ENCODE measurements around the gene XAF1.
"Not testable (repeated sequence)": the region's sequence is repeated elsewhere in the genome, so short reads cannot be mapped to it uniquely, and the experiment has no call there.

The XAF1 gene

DNA sequence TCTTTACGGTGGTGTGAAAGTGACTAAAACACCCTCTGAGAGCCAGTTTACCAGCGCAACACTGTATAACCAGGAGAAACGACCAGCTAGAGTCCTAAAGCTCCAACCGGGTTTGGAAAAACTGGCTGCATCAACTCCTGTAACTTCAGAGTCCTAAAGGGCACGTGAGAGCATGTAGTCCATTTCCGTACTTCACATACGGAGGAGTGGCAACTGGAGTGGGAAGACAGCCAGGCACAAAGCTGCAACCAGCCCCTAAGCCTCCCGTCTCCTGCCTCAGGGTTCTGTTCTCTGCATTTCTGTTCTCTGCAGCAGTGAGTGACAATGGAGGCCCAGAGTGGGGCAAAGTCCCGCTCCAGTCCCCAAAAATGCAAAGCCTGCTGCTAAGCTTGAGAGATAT lies 56.4 kb downstream of the XAF1 start:
- DNase-seq, result no peak

DNA sequence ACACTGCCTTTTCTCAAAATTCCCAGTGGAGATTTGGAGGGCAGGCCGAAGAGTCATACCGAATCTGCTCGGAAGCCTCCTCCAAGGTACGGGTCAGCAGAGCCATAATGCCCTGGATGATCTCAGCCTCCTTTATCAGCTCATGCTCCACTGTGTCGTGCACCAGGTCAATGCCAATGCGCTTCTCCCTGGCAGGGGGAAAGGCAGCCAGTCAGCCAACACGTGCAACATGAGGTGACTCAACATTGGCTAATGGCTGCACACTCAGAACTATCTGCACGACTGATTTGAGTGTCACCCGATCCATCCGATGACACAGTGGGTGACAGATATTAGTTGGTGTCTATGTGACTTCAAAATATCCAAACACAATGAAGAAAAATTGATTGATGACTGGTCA lies 59.9 kb downstream of the XAF1 start:
- DNase-seq, result no peak

DNA sequence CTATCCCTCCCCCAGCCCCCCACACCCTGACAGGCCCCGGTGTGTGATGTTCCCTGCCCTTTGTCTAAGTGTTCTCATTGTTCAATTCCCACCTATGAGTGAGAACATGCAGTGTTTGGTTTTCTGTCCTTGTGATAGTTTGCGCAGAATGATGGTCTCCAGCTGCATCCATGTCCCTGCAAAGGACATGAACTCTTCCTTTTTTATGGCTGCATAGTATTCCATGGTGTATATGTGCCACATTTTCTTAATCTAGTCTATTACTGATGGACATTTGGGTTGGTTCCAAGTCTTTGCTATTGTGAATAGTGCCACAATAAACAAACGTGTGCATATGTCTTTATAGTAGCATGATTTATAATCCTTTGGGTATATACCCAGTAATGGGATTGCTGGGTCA lies 60.5 kb downstream of the XAF1 start:
- not testable (repeated sequence) for DNase-seq

DNA sequence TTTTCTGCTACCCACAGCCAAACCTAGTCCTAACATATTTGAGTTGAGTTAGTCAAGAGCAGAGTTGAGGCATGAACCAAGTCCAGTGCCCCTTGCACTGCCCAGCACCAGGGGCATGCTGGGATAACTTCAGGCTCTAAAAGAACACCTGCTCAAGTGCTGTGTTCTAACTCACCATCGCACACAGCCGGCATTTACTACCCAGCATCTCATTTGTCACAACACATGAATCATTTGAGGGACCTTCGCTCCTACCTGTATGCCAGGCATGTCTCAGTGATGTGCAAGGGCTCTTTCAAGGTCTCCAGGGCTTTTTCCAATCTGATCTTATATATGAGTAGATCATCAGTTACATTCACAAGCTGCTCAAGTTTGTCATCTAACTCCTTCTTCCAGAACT lies 63.1 kb downstream of the XAF1 start:
- no peak for DNase-seq

GRCh38 chr17:6823011-6823442 lies 67.2 kb downstream of the XAF1 start:
- no peak for DNase-seq

Data from NCI-H2107 (cell line).